ENCODE measurements around the gene RNF208.

DNA sequence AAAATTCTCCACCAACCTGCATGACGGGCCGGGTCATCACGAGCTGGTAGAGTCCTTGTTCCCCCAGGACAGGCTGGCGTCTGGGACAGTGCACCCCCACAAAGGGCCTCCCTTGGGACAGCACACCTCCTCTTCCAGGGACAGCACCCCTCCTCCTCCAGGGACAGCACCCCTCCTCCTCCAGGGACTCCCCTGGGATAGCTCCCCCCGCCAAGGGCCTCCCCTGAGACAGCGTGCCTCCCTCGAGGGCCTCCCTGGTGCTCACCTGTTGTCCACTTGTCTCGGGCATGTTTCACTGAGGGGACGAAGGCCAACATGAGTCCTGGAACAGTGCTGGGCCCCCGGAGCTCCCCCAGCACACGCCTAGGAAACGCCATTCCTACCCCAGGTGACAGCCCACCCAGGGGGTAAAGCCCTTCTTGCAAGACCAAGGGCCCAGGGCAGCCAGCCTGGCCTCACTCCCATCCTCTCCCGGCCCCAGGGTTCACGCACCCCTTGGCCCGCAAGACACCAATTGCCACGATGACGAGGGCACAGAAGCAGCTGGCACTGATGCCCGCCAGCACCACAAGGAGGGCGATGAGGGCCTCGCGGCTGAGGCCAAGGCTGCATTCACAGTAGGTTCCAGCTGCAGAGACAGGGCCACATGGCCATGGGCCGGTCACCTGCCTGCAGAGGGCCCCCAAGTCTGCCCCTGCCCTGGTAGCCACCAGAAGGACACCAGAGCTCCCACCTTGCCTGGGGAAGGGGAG lies 50.7 kb downstream of the RNF208 start:
- no peak for TF ChIP-seq EZH2phosphoT487 (IDR thresholded peaks at IDR 0.05; ENCODE audit: insufficient read depth, low read depth)
- no peak for TF ChIP-seq EZH2 (IDR thresholded peaks at IDR 0.05; ENCODE audit: insufficient read depth, poor library complexity, severe bottlenecking)

Measured in GM23248 (cell line).